GM21717 (cell line): Measurements from ENCODE around the gene RAPGEF5.

Experiments used
- ATAC-seq: cut with Tn5 transposase; IDR thresholded peaks from one replicate; pipeline ENCODE4 v1.9.1; 2021; ENCODE audit warnings: mild to moderate bottlenecking, moderate library complexity; ENCODE audit not compliant: unreplicated experiment

Gene RAPGEF5

DNA sequence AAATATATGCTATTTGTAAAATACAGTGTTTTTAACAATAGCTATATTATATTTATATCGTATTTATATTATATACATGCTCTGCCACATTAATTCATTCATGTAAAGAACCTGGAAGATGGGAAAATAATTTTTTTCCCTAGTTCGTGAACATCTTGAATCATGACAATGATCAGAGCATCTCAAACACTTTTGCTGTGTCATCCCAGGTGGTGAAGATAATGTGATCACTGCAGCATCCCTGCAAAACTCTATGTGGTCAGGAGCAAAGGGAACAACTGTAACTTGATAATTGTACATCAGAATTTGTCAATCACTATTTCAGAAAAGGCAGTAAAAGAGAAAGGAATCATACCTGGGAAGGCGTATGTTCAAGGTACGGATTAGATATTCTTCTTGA lies 39.3 kb downstream of the RAPGEF5 start:
- ATAC-seq, result no peak

- no peak for ATAC-seq
Observed at GRCh38 chr7:22316914-22317313, 40.0 kb downstream of the RAPGEF5 start.

DNA sequence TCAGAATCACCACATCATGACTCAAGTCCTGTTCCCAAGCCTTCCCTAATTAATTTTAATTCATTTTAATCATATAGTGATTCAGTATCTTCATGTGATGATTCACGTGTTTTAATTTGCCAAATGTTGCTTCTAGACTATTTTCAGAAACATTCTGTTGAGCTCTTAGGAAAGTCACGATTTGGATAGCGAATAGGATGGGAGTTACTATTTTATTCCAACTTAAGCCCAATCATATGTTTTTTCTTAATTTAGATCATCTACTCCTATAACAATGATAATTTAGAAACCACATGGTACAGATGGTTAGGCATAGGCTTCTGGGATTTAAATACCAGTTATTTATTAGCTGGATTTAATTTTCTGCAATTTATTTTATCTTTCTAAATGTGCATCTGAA lies 49.1 kb downstream of the RAPGEF5 start:
- no peak for ATAC-seq

DNA sequence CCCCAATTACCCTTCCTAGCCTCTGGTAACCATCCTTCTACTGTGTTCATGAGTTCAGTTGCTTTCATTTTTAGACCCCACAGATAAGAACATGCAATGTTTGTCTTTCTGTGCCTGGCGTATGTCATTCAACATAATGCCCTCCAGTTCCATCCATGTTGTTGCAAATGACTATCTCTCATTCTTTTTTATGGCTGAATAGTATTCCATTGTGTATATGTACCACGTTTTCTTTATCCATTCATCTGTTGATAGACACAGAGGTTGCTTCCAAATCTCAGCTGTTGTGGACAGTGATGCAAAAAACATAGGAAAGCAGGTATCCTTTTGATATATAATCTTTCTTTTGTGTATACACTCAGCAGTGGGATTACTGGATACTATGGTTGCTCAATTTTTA lies 51.2 kb downstream of the RAPGEF5 start:
- ATAC-seq, result no peak

DNA sequence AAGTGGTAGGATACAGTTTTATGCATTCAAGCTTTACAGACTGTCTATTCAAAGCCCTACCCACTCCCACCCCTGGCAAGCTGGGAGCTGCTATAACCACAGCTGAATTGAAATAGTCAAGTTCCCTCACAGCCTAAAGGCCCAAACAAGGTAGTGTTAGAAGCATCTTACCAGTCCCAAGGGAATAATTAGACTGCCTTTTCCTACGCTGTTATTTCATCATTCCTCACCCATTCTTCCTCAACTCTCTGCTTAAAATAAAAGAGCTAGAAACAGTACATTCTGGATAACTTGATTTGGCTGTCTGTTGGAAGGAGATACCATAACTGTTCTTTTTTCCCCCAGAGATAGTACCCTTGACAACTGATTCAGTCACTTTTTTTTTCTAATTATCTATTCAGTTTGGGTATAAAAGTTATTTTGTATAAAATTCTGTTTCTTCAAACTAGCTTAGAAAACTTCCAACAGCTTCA lies 54.0 kb downstream of the RAPGEF5 start:
- ATAC-seq, result no peak

DNA sequence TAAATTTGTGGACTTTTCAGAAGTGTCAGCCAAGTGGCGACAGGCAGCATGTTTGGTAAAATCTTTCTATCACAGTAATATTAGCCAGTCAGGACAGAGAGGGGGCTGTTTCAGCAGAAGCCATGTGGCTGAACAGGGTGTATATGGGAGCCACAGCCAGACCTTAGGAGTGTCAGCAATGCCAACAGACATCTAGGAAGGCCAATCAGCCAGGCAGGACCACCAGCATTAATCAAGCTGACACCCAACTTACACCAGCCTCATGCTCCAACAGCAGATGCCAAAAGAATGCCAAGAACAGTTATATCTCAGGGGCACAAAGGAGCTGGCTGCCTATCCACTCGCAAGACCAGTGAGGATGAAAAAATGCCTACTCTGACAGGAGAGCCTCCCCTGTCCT lies 54.8 kb downstream of the RAPGEF5 start:
- no peak for ATAC-seq

DNA sequence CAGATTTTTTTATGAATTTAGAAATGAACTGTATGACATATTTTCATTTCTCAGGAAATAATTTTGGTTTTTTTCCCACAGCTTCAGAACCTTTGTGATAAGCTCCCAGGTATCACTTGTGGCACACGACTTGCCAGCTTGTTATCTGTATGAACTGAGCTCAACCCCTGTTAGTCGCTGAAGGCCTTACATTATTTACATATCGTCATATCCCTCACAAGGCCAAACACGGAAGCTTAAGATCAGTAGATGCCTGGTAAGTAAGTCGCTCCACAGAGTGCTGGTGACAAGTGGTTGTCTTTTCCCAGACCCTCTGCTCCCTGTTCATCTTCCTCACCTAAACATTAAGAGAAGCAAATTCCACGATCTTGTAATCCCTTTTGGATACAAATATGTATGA lies 55.2 kb downstream of the RAPGEF5 start:
- no peak for ATAC-seq

GRCh38 chr7:22300839-22301238 lies 56.1 kb downstream of the RAPGEF5 start:
- no peak for ATAC-seq

DNA sequence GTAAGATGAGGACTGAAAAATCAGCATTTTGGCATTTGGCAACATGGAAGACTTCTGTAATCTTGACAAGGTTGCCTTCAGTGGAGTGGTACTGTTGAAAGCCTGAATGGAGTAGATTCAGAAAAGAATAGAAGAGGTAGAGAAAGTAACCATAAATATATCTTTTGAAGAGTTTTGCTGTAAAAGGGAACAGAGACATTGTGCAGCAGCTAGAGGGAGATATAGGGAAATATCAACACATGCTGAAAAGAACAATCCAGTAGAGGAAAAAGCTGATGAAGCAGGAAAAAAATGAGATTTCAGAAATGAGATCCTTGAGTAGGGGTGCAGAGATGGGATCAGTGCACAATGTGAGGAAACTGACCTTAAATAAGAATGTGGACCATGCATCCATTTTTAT lies 60.0 kb downstream of the RAPGEF5 start:
- ATAC-seq, result no peak

GRCh38 chr7:22296265-22296566 lies 60.7 kb downstream of the RAPGEF5 start:
- no peak for ATAC-seq

GRCh38 chr7:22295402-22296264 lies 61.3 kb downstream of the RAPGEF5 start:
- no peak for ATAC-seq

DNA sequence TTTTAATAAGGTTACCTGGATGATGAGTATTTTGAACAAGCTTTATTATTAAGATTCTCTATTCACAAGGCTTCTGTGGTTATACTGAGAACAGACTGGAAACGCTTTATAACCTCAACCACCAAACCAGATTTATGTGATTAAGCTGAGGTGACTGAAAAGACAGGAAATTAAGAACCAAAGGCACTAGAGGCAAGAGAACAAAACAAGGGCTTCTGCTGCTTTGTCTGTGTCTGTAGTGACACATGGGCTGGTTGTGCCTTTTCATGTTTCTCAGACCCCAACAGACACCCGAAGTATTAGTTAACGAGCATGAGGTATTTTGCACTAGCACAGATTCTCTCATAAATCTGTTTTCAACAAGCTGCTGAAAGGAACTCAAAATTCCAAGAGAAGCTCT lies 64.4 kb downstream of the RAPGEF5 start:
- no peak for ATAC-seq

GRCh38 chr7:22291977-22292376 lies 65.0 kb downstream of the RAPGEF5 start:
- ATAC-seq, result no peak

GRCh38 chr7:22288202-22288601 lies 68.8 kb downstream of the RAPGEF5 start:
- no peak for ATAC-seq

GRCh38 chr7:22287412-22287811 lies 69.5 kb downstream of the RAPGEF5 start:
- no peak for ATAC-seq

DNA sequence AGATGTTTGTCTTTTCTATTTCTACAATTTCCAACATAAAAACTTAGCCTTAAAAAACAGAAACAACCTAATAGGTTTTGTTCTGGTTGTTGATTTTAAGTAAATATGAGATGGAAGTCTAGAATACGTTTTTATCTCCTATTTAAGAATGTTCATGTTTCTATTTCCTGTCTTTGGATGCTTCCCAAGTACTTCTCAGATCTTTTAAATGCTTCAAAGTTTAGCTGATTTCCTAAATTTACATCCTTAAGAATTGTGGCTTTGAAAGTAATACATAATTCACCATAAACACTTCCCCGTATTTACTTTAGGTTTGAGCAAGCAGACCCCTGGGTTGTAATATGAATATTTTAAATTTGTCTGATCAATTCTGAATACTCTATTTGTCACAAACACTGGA lies 70.5 kb downstream of the RAPGEF5 start:
- no peak for ATAC-seq

GRCh38 chr7:22281481-22281880 lies 75.5 kb downstream of the RAPGEF5 start:
- ATAC-seq, result no peak

- ATAC-seq, result no peak
Observed at GRCh38 chr7:22280031-22280430, 76.9 kb downstream of the RAPGEF5 start.

- ATAC-seq, result no peak
Observed at GRCh38 chr7:22278660-22279059, 78.3 kb downstream of the RAPGEF5 start.

DNA sequence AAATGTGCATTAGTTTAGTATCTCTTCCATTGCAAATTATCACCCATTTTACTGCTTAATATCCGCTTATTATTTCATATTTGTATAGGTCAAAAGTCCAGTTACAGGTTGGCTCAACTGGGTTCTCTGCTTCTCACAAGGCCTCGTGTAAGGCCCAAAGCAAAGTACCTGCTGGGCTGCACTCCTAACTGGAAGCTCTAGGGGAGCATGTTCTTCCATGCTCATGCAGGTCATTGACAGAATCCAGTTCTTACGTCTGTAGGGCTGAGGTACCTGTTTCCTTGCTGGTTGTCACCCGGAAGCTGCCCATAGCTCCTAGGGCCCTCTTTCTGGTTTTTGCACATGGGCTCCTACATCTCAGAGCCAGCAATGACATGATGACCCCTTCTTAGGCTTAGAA lies 79.6 kb downstream of the RAPGEF5 start:
- no peak for ATAC-seq

DNA sequence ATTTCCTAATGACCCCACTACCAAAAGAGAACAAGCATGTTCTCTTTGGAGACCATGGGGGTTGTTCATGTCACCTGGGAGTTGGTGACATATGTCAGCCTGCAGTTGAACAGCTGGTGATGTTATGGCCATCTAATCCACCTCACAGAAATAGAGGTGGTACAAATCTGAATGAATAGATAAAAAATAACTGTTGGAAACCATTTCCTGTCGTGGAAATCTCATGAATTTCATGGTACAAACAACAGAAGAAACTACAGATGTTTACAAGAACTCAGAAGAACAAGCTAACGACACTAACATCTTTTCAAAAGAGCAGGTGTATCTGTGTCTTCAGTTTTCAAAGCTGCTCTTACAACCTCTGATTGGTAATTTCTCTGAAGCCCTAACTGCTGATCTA lies 81.3 kb downstream of the RAPGEF5 start:
- no peak for ATAC-seq

- no peak for ATAC-seq
Observed at GRCh38 chr7:22271311-22271710, 85.6 kb downstream of the RAPGEF5 start.

GRCh38 chr7:22270371-22270770 lies 86.6 kb downstream of the RAPGEF5 start:
- no peak for ATAC-seq
